Hepatocyte (in vitro differentiated cells): ENCODE measurements around the gene FBXO9. TPM values are rescaled to one million over a fixed set of nuclear protein-coding genes. Genes with fewer than 3 reads are reported as not detected.

Source experiments
- DNase-seq: peaks from one replicate; pipeline ENCODE4 v3.0.0-alpha.2; 2016; ENCODE audit warnings: low spot score
- H2AFZ ChIP-seq: fragments of 200-600 bp; sonication (generic); 2 replicates; pipeline ENCODE4 v1.6.0; 2016; ENCODE audit warnings: antibody characterized with exemption, mild to moderate bottlenecking
- H3K27ac ChIP-seq: fragments of 200-600 bp; sonication (generic); 2 replicates; pipeline ENCODE4 v1.5.1; 2016; ENCODE audit warnings: mild to moderate bottlenecking
- H3K27me3 ChIP-seq: fragments of 200-600 bp; sonication (generic); 2 replicates; pipeline ENCODE4 v1.6.1; 2016
- H3K36me3 ChIP-seq: fragments of 200-600 bp; sonication (generic); replicated peaks from 2 replicates; pipeline ENCODE4 v1.5.1; 2016; ENCODE audit warnings: low read depth; ENCODE audit not compliant: insufficient read depth
- H3K4me1 ChIP-seq: fragments of 200-600 bp; sonication (generic); 2 replicates; pipeline ENCODE4 v1.5.1; 2016; ENCODE audit warnings: mild to moderate bottlenecking, moderate library complexity; ENCODE audit not compliant: insufficient read depth
- H3K4me2 ChIP-seq: fragments of 200-600 bp; sonication (generic); 2 replicates; pipeline ENCODE4 v1.6.0; 2016
- H3K4me3 ChIP-seq: fragments of 200-600 bp; sonication (generic); 2 replicates; pipeline ENCODE4 v1.5.1; 2016; ENCODE audit warnings: mild to moderate bottlenecking
- H3K79me2 ChIP-seq: fragments of 200-600 bp; sonication (generic); 2 replicates; pipeline ENCODE4 v1.6.0; 2017; ENCODE audit warnings: mild to moderate bottlenecking
- H3K9me2 ChIP-seq: fragments of 200-600 bp; sonication (generic); replicated peaks from 2 replicates; pipeline ENCODE4 v1.6.0; 2017; ENCODE audit warnings: mild to moderate bottlenecking; ENCODE audit not compliant: insufficient read depth
- H3K9me3 ChIP-seq: fragments of 200-600 bp; sonication (generic); 2 replicates; pipeline ENCODE4 v1.5.1; 2016; ENCODE audit warnings: low read depth, mild to moderate bottlenecking
- H4K20me1 ChIP-seq: fragments of 200-600 bp; sonication (generic); 2 replicates; pipeline ENCODE4 v1.6.0; 2016; ENCODE audit warnings: mild to moderate bottlenecking; ENCODE audit not compliant: insufficient read depth, poor library complexity, severe bottlenecking
- CTCF ChIP-seq: fragments of 200-600 bp; sonication (generic); IDR thresholded peaks from 2 replicates; pipeline ENCODE4 v1.5.1; 2016; ENCODE audit warnings: antibody characterized with exemption, mild to moderate bottlenecking; ENCODE audit not compliant: poor library complexity
- EZH2 ChIP-seq: fragments of 200-600 bp; sonication (generic); IDR thresholded peaks from 2 replicates; pipeline ENCODE4 v1.6.1; 2016; ENCODE audit warnings: antibody characterized with exemption, mild to moderate bottlenecking, borderline replicate concordance
- EZH2phosphoT487 ChIP-seq: fragments of 200-600 bp; sonication (generic); IDR thresholded peaks from one replicate; pipeline ENCODE4 v1.6.1; 2018; ENCODE audit warnings: antibody characterized with exemption, mild to moderate bottlenecking, low read depth, moderate library complexity; ENCODE audit not compliant: unreplicated experiment, severe bottlenecking
- WGBS: methylation state at CpG from one replicate; pipeline ENCODE4 v1.1.6; 2016; ENCODE audit warnings: low lambda C conversion rate; ENCODE audit errors: missing lambda C conversion rate; 5-methylcytosine and 5-hydroxymethylcytosine counted together
- polyA plus RNA-seq: library from polyadenylated mRNA; unstranded; fragments of >200 nt; fragmentation: Nextera tagmentation; extraction: Ambion mirVana; gene quantifications from 2 replicates; pipeline ENCODE4 v1.2.1, GENCODE V29; 2016
- total RNA-seq: library from RNA; depleted of rRNA; stranded (reverse); fragments of >200 nt; gene quantifications from 2 replicates; pipeline ENCODE4 v1.2.3, GENCODE V29; 2014

The FBXO9 gene
- total and polyA plus RNA-seq, 2 experiments from 2014 or later, result 33.3 to 79.8 TPM

GRCh38 chr6:53042112-53042511 lies 23.1 kb upstream of the FBXO9 start:
- Histone ChIP-seq H3K79me2 (peaks cover 45% of the 10 kb centered on the region), H3K9me2 (no peaks in the 10 kb centered on the region), H3K36me3 (no peaks in the 10 kb centered on the region), H2AFZ (no peak overlapping the region), H3K4me1 (peaks cover 13% of the 10 kb centered on the region), H3K27me3 (no peaks in the 10 kb centered on the region), H4K20me1 (no peaks in the 10 kb centered on the region), H3K4me3 (no peak overlapping the region), H3K4me2 (peak overlapping the region; percentile 4), H3K9me3 (no peaks in the 10 kb centered on the region), H3K27ac (peak overlapping the region; percentile 58)
- DNase-seq, result no peak
- no peak for TF ChIP-seq EZH2
- TF ChIP-seq EZH2phosphoT487, result no peak
- no peak for TF ChIP-seq CTCF
- whole genome bisulfite sequencing, result 48% methylated on average over 4 of the region's 4 CpGs

- H3K9me3 ChIP-seq, result no peaks in the 10 kb centered on the region
- H3K4me3 ChIP-seq, result no peak overlapping the region
- no peak overlapping the region for H3K4me2 ChIP-seq
- no peak for DNase-seq
- no peak for TF ChIP-seq EZH2phosphoT487
- H3K36me3 ChIP-seq, result no peaks in the 10 kb centered on the region
- no peaks in the 10 kb centered on the region for H4K20me1 ChIP-seq
- peaks cover 54% of the 10 kb centered on the region for H3K79me2 ChIP-seq
- H3K27ac ChIP-seq, result no peak overlapping the region
- H3K27me3 ChIP-seq, result no peaks in the 10 kb centered on the region
- H3K4me1 ChIP-seq, result peaks cover 13% of the 10 kb centered on the region
- no peak overlapping the region for H2AFZ ChIP-seq
- H3K9me2 ChIP-seq, result no peaks in the 10 kb centered on the region
These were observed 21.6 kb upstream of the FBXO9 start for GRCh38 chr6:53043581-53043980.

- peak; percentile 50 for DNase-seq
- Histone ChIP-seq H3K36me3 (no peaks in the 10 kb centered on the region), H3K4me3 (no peak overlapping the region), H3K27ac (no peak overlapping the region), H3K27me3 (no peaks in the 10 kb centered on the region), H4K20me1 (no peaks in the 10 kb centered on the region), H3K4me2 (peak overlapping the region; percentile 10), H3K9me2 (no peaks in the 10 kb centered on the region), H3K79me2 (peaks cover 59% of the 10 kb centered on the region), H3K4me1 (peaks cover 13% of the 10 kb centered on the region), H2AFZ (no peak overlapping the region), H3K9me3 (no peaks in the 10 kb centered on the region)
- TF ChIP-seq CTCF, result no peak
- no peak for TF ChIP-seq EZH2phosphoT487
- no peak for TF ChIP-seq EZH2
- 40% methylated on average over 4 of the region's 4 CpGs for WGBS
These were observed 21.1 kb upstream of the FBXO9 start for GRCh38 chr6:53044071-53044470.

GRCh38 chr6:53044572-53044971 lies 20.6 kb upstream of the FBXO9 start:
- Histone ChIP-seq H3K9me2 (no peaks in the 10 kb centered on the region), H2AFZ (no peak overlapping the region), H3K79me2 (peaks cover 64% of the 10 kb centered on the region), H3K36me3 (no peaks in the 10 kb centered on the region), H3K4me2 (peak overlapping the region; percentile 10), H3K4me1 (peaks cover 13% of the 10 kb centered on the region), H3K4me3 (no peak overlapping the region), H4K20me1 (no peaks in the 10 kb centered on the region), H3K27me3 (no peaks in the 10 kb centered on the region), H3K9me3 (no peaks in the 10 kb centered on the region), H3K27ac (no peak overlapping the region)
- no peak for DNase-seq
- TF ChIP-seq CTCF, result no peak
- no peak for TF ChIP-seq EZH2
- TF ChIP-seq EZH2phosphoT487, result no peak
- WGBS, result 48% methylated on average over 4 of the region's 4 CpGs
